ENCODE data around the gene CNTN4.
"Not testable (repeated sequence)": the region's sequence is repeated elsewhere in the genome, so short reads cannot be mapped to it uniquely, and the experiment has no call there.

Gene CNTN4

DNA sequence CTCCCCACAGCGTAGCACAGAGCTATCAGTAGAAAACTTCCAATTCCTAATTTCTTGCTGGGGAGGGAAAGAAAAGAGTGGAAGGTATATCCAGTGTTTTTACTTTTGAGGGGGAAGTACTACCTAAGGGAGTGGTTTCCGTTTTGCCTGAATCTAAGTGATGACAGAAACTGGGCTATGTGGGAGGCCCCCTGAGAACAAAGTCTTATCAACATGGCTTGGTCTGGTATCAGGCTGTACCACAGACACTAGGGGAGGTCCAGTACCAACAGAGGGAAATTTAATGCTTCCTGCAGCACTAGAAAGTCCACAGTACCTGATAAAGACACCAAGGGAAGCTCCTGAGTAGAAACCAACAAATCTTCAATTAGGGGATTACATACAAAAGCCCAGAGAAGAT lies 812.3 kb downstream of the CNTN4 start:
- H3K4me1 ChIP-seq (ENCODE audit: control insufficient read depth, insufficient read depth, low read length) = no peaks in the 10 kb centered on the region
- no peaks in the 10 kb centered on the region for H3K9me3 ChIP-seq (ENCODE audit: control insufficient read depth, insufficient read depth, low read length)
- no peaks in the 10 kb centered on the region for H3K27me3 ChIP-seq (ENCODE audit: control insufficient read depth, insufficient read depth, low read length)
- no peak overlapping the region for H3K4me3 ChIP-seq (ENCODE audit: low read depth, low read length)
- no peak overlapping the region for H3K9ac ChIP-seq (ENCODE audit: low read depth, low read length)
- H3K36me3 ChIP-seq (ENCODE audit: control insufficient read depth, insufficient read depth, low read length) = no peaks in the 10 kb centered on the region

DNA sequence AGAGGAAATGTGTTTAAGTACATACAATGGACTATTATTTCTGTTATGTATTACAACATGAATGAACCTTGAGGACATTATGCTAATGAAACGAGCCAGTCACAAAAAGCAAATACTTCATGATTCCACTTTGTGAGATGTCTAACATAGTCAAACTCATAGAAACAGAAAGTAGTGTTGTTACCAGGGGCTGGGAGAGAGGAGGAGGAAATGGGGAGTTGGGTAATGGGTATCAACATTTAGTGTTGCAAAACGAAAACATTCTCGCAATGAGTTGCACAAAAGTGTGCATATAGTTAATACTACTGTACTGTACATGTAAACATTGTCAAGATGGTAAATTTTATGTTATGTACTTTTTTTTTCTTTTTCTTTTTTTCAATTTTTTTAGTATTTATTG lies 817.2 kb downstream of the CNTN4 start:
- Histone ChIP-seq H3K36me3 (ENCODE audit: control insufficient read depth, insufficient read depth, low read length) (no peaks in the 10 kb centered on the region), H3K9ac (ENCODE audit: low read depth, low read length) (no peak overlapping the region), H3K4me3 (ENCODE audit: low read depth, low read length) (no peak overlapping the region)

DNA sequence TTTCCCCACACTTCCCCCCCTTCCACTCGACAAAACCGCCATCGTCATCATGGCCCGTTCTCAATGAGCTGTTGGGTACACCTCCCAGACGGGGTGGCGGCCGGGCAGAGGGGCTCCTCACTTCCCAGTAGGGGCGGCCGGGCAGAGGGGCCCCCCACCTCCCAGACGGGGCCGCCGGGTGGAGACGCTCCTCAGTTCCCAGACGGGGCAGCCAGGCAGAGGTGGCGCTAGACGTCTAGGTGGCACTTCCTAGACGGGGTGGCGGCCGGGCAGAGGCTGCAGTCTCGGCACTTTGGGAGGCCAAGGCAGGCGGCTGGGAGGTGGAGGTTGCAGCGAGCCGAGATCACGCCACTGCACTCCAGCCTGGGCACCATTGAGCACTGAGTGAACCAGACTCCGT lies 818.0 kb downstream of the CNTN4 start:
- not testable (repeated sequence) for H3K4me3 ChIP-seq (ENCODE audit: low read depth, low read length); H3K4me1 ChIP-seq (ENCODE audit: control insufficient read depth, insufficient read depth, low read length)

More for the DNA sequence above, 817.2 kb downstream of the CNTN4 start:
- Histone ChIP-seq H3K27me3 (ENCODE audit: control insufficient read depth, insufficient read depth, low read length) (no peaks in the 10 kb centered on the region), H3K9me3 (ENCODE audit: control insufficient read depth, insufficient read depth, low read length) (no peaks in the 10 kb centered on the region), H3K4me1 (ENCODE audit: control insufficient read depth, insufficient read depth, low read length) (no peaks in the 10 kb centered on the region)

DNA sequence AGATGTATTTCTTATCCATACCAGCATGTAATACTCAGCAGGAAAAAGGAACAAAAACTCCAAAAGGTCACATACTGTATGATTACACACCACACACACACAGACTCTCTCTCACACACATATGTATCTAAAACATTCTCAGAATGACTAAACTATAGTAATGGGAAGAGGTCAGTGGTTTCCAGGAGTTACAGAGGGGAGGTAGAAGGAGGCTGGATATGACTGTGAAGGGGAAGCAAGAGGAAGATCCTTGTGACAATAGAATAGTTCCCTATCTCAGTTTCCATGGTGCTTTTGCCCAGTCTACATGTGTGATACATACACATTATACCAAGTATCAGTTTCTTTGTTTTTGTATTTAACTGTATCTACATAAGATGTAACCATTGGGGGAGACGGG lies 821.4 kb downstream of the CNTN4 start:
- Histone ChIP-seq H3K9me3 (ENCODE audit: control insufficient read depth, insufficient read depth, low read length) (no peaks in the 10 kb centered on the region), H3K27me3 (ENCODE audit: control insufficient read depth, insufficient read depth, low read length) (no peaks in the 10 kb centered on the region), H3K4me1 (ENCODE audit: control insufficient read depth, insufficient read depth, low read length) (peaks cover 4% of the 10 kb centered on the region), H3K36me3 (ENCODE audit: control insufficient read depth, insufficient read depth, low read length) (no peaks in the 10 kb centered on the region), H3K9ac (ENCODE audit: low read depth, low read length) (no peak overlapping the region), H3K4me3 (ENCODE audit: low read depth, low read length) (no peak overlapping the region)

More for the DNA sequence above, 818.0 kb downstream of the CNTN4 start:
- H3K9me3 ChIP-seq (ENCODE audit: control insufficient read depth, insufficient read depth, low read length); H3K9ac ChIP-seq (ENCODE audit: low read depth, low read length); H3K36me3 ChIP-seq (ENCODE audit: control insufficient read depth, insufficient read depth, low read length); H3K27me3 ChIP-seq (ENCODE audit: control insufficient read depth, insufficient read depth, low read length): not testable (repeated sequence)

DNA sequence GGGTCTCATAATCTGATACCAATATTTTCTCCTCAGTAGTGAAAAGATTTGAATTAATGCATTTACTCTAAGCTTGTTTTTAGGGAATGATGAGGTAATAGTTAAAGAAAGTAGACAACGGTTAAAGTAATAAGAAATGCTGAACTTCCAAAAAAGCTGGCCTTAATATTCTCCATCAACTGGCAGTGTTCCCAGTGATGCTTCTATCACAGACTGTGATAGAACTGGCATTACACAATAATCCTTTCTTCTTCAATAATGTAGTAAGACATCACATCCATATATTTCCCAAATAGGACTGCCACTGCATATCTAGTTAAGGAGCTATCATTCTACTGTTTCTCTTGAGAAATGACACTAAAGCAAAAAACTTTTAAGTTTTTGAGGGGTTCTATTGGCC lies 822.8 kb downstream of the CNTN4 start:
- Histone ChIP-seq H3K4me3 (ENCODE audit: low read depth, low read length) (no peak overlapping the region), H3K9ac (ENCODE audit: low read depth, low read length) (no peak overlapping the region), H3K36me3 (ENCODE audit: control insufficient read depth, insufficient read depth, low read length) (no peaks in the 10 kb centered on the region), H3K27me3 (ENCODE audit: control insufficient read depth, insufficient read depth, low read length) (no peaks in the 10 kb centered on the region), H3K9me3 (ENCODE audit: control insufficient read depth, insufficient read depth, low read length) (no peaks in the 10 kb centered on the region), H3K4me1 (ENCODE audit: control insufficient read depth, insufficient read depth, low read length) (peaks cover 4% of the 10 kb centered on the region)

DNA sequence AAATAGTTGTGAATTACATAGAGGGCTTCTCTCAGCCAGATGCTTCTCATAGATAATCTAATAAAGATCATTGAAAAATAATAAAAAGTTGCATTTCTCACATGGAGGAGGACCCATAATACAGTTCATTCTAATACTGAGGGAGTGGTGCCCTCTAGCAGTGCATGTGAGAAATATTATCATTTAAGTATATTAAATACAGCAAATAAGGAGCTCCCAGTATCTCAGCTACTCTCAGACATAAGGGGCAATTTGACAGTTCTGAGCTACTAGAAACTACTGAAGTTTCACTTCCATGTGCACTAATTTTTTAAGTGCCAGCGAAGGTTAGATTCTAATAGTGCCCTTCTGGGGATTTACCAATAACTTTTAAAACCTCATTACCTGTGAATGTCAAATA lies 823.2 kb downstream of the CNTN4 start:
- H3K27me3 ChIP-seq (ENCODE audit: control insufficient read depth, insufficient read depth, low read length) = no peaks in the 10 kb centered on the region
- H3K4me1 ChIP-seq (ENCODE audit: control insufficient read depth, insufficient read depth, low read length) = peaks cover 4% of the 10 kb centered on the region
- H3K9me3 ChIP-seq (ENCODE audit: control insufficient read depth, insufficient read depth, low read length) = no peaks in the 10 kb centered on the region
- no peak overlapping the region for H3K4me3 ChIP-seq (ENCODE audit: low read depth, low read length)
- no peaks in the 10 kb centered on the region for H3K36me3 ChIP-seq (ENCODE audit: control insufficient read depth, insufficient read depth, low read length)
- no peak overlapping the region for H3K9ac ChIP-seq (ENCODE audit: low read depth, low read length)

DNA sequence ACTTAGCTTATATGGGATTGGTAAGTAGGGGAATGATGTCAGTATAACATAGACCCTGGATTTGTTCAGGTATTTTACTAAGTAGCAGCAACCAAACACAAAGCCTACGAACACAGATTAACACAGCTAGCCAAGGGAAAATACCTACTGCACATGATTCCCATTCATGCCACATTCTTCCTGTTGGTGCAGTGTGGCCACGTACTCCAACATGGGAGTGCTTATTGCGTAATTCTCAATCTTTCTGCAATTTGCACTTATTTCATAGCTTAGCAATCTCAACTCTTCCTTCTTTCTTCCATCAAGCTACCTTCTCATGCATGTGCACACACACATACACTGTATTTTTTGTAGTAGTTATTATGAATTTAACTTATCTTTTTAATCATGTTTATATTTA lies 824.7 kb downstream of the CNTN4 start:
- Histone ChIP-seq H3K36me3 (ENCODE audit: control insufficient read depth, insufficient read depth, low read length) (no peaks in the 10 kb centered on the region), H3K4me3 (ENCODE audit: low read depth, low read length) (no peak overlapping the region), H3K9ac (ENCODE audit: low read depth, low read length) (no peak overlapping the region), H3K4me1 (ENCODE audit: control insufficient read depth, insufficient read depth, low read length) (peaks cover 4% of the 10 kb centered on the region), H3K27me3 (ENCODE audit: control insufficient read depth, insufficient read depth, low read length) (no peaks in the 10 kb centered on the region), H3K9me3 (ENCODE audit: control insufficient read depth, insufficient read depth, low read length) (no peaks in the 10 kb centered on the region)

DNA sequence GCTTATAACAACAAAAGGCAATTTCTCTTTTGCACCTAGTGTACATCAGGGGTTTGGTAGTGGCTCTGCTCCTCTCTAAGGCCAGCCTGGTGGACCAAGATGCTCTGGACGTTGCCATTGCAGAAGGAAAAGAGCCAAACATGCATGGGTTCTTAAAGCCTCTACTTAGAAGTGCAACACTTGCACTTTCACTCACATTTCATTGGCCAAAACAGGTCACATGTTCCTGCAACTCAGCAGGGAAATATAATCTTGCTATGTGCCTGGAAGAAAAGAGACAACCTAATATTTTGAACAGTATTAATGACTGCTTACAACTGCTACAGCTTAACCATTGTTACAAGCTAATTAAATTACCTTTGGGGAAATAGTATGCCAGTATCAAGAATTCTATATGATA lies 828.6 kb downstream of the CNTN4 start:
- Histone ChIP-seq H3K4me3 (ENCODE audit: low read depth, low read length) (no peak overlapping the region), H3K4me1 (ENCODE audit: control insufficient read depth, insufficient read depth, low read length) (peaks cover 4% of the 10 kb centered on the region), H3K27me3 (ENCODE audit: control insufficient read depth, insufficient read depth, low read length) (no peaks in the 10 kb centered on the region), H3K9me3 (ENCODE audit: control insufficient read depth, insufficient read depth, low read length) (no peaks in the 10 kb centered on the region), H3K36me3 (ENCODE audit: control insufficient read depth, insufficient read depth, low read length) (no peaks in the 10 kb centered on the region), H3K9ac (ENCODE audit: low read depth, low read length) (no peak overlapping the region)

DNA sequence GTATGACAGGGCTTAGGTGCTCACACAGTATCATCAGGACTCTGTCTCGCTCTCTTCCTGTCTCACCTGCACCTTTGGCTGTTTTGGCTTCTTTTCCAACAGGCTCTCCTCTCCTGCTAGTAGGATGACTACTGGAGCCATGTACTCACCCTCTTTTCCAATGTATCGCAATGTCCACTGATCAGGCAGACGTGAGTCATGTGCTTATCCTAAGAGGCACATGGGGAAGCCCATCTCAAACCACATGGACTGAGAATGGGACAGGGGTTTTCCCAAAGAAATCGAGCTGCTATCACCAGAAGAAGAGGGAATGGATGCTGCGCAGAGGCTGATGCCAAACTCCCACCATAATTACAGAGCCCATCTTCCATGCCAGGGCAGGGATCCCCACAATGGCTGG lies 830.9 kb downstream of the CNTN4 start:
- H3K9ac ChIP-seq (ENCODE audit: low read depth, low read length) = no peak overlapping the region
- H3K4me1 ChIP-seq (ENCODE audit: control insufficient read depth, insufficient read depth, low read length) = no peaks in the 10 kb centered on the region
- H3K27me3 ChIP-seq (ENCODE audit: control insufficient read depth, insufficient read depth, low read length) = no peaks in the 10 kb centered on the region
- no peaks in the 10 kb centered on the region for H3K36me3 ChIP-seq (ENCODE audit: control insufficient read depth, insufficient read depth, low read length)
- H3K9me3 ChIP-seq (ENCODE audit: control insufficient read depth, insufficient read depth, low read length) = no peaks in the 10 kb centered on the region
- no peak overlapping the region for H3K4me3 ChIP-seq (ENCODE audit: low read depth, low read length)

DNA sequence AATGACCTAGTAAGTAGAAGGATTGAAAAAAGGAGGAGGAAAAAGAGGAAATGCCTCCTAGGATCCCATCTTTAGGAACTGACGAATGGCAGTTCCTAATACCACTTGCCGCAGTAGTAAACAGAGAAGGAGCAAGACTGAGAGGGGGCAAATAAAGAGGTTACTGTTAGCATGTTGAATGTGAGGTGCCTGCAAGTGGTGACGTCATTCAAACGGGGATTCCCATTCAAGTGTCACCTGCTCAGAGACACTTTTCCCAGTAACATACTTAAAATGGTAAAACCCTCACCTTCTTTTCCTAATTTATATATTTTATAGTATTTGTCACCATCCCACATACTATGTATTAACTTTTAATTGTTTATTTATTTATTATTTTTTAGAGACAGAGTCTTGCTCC lies 832.6 kb downstream of the CNTN4 start:
- H3K9ac ChIP-seq (ENCODE audit: low read depth, low read length) = no peak overlapping the region
- no peaks in the 10 kb centered on the region for H3K4me1 ChIP-seq (ENCODE audit: control insufficient read depth, insufficient read depth, low read length)
- no peaks in the 10 kb centered on the region for H3K9me3 ChIP-seq (ENCODE audit: control insufficient read depth, insufficient read depth, low read length)
- no peak overlapping the region for H3K4me3 ChIP-seq (ENCODE audit: low read depth, low read length)
- H3K27me3 ChIP-seq (ENCODE audit: control insufficient read depth, insufficient read depth, low read length) = no peaks in the 10 kb centered on the region
- no peaks in the 10 kb centered on the region for H3K36me3 ChIP-seq (ENCODE audit: control insufficient read depth, insufficient read depth, low read length)

DNA sequence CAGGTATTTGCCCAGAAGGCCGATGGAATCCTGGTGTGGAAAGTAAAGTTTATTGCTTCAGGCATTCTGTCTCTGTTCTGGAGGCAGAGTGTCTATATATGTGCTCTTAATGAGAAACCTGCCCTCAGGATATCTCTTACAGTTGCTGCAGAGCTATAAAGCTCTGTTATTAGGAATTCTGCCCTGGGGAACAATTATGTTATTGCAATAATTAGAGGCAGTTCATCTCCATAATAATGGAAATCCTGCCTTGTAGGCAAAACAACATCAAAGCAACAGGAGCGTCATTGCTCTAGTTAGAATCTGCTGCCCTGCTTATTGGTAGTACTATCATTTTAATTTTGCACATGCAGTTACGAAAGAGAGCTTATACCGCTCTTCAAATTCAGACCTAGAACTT lies 835.9 kb downstream of the CNTN4 start:
- H3K27me3 ChIP-seq (ENCODE audit: control insufficient read depth, insufficient read depth, low read length) = no peaks in the 10 kb centered on the region
- H3K9ac ChIP-seq (ENCODE audit: low read depth, low read length) = no peak overlapping the region
- H3K9me3 ChIP-seq (ENCODE audit: control insufficient read depth, insufficient read depth, low read length) = no peaks in the 10 kb centered on the region
- H3K4me1 ChIP-seq (ENCODE audit: control insufficient read depth, insufficient read depth, low read length) = no peaks in the 10 kb centered on the region
- H3K36me3 ChIP-seq (ENCODE audit: control insufficient read depth, insufficient read depth, low read length) = no peaks in the 10 kb centered on the region
- no peak overlapping the region for H3K4me3 ChIP-seq (ENCODE audit: low read depth, low read length)

DNA sequence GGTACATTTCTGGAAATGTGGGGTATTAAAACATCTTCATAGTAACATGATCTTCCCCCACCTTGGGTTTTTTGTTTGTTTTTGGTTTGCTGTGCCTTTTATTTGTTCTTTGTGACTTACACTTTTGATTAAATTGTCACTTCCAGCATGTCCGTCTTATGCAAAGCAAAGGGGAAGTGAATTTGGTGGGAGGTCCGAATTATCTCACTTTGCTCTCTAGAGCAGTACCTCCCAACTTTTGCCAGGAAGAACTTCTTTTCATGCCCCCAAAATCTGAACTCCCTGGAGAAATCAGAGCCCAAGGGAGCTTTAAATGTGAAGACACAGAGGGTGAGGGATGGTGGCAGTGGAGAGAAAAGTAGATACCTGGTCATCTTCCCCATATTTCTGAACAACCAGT lies 838.4 kb downstream of the CNTN4 start:
- H3K9me3 ChIP-seq (ENCODE audit: control insufficient read depth, insufficient read depth, low read length) = no peaks in the 10 kb centered on the region
- H3K4me1 ChIP-seq (ENCODE audit: control insufficient read depth, insufficient read depth, low read length) = no peaks in the 10 kb centered on the region
- H3K27me3 ChIP-seq (ENCODE audit: control insufficient read depth, insufficient read depth, low read length) = no peaks in the 10 kb centered on the region
- no peaks in the 10 kb centered on the region for H3K36me3 ChIP-seq (ENCODE audit: control insufficient read depth, insufficient read depth, low read length)
- no peak overlapping the region for H3K9ac ChIP-seq (ENCODE audit: low read depth, low read length)
- H3K4me3 ChIP-seq (ENCODE audit: low read depth, low read length) = no peak overlapping the region

DNA sequence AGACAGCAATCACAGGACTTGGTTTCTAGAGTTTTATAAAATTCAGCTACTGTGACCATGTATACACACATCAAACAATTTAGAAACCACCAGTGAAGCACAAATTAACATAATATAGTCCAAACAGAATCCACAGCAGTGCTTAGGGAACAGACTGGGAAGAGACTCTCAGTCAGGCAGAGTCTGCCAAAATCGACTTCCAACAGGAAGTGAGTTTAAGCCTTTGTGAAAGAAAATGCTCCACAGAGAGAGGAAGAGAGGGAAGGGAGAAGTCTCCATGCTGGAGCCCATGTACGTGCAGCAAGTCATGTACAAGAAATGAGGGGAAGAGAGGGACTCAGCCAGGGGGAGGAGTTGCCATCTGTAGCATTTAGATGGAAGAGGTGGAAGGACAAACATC lies 838.9 kb downstream of the CNTN4 start:
- Histone ChIP-seq H3K4me1 (ENCODE audit: control insufficient read depth, insufficient read depth, low read length) (no peaks in the 10 kb centered on the region), H3K9me3 (ENCODE audit: control insufficient read depth, insufficient read depth, low read length) (no peaks in the 10 kb centered on the region), H3K36me3 (ENCODE audit: control insufficient read depth, insufficient read depth, low read length) (no peaks in the 10 kb centered on the region), H3K4me3 (ENCODE audit: low read depth, low read length) (no peak overlapping the region), H3K9ac (ENCODE audit: low read depth, low read length) (no peak overlapping the region), H3K27me3 (ENCODE audit: control insufficient read depth, insufficient read depth, low read length) (no peaks in the 10 kb centered on the region)
